ENCODE results near the gene SPG21.

- TF ChIP-seq POLR2A (IDR thresholded peaks at IDR 0.05; ENCODE audit: low read depth, low read length) (no peak), POLR2AphosphoS5 (IDR thresholded peaks at IDR 0.05; ENCODE audit: low read depth, low read length) (no peak)
These were observed 37.0 kb upstream of the SPG21 start for GRCh38 chr15:65026756-65027155.
